GM19193 (cell line): ENCODE data around the gene ZEB1.

Experiments
- POLR2A ChIP-seq: IDR thresholded peaks from 4 replicates; pipeline ENCODE4 v1.6.1; 2011; ENCODE audit not compliant: insufficient read depth, insufficient read length; ENCODE audit errors: extremely low read depth

The ZEB1 gene

GRCh38 chr10:31345886-31346285 is 26.9 kb downstream of the ZEB1 start:
- no peak for TF ChIP-seq POLR2A

GRCh38 chr10:31346953-31347352 is 27.9 kb downstream of the ZEB1 start:
- TF ChIP-seq POLR2A, result no peak

GRCh38 chr10:31347705-31348104 is 28.7 kb downstream of the ZEB1 start:
- TF ChIP-seq POLR2A, result no peak

GRCh38 chr10:31350891-31351290 is 31.9 kb downstream of the ZEB1 start:
- no peak for TF ChIP-seq POLR2A

- no peak for TF ChIP-seq POLR2A
Observed at GRCh38 chr10:31352436-31353226, 33.6 kb downstream of the ZEB1 start.

GRCh38 chr10:31353574-31353973 is 34.6 kb downstream of the ZEB1 start:
- TF ChIP-seq POLR2A, result no peak

- TF ChIP-seq POLR2A, result no peak
Observed at GRCh38 chr10:31358688-31359330, 39.8 kb downstream of the ZEB1 start.

GRCh38 chr10:31359979-31360378 is 41.0 kb downstream of the ZEB1 start:
- no peak for TF ChIP-seq POLR2A

- no peak for TF ChIP-seq POLR2A
Observed at GRCh38 chr10:31362023-31362641, 43.1 kb downstream of the ZEB1 start.

GRCh38 chr10:31366703-31367102 is 47.7 kb downstream of the ZEB1 start:
- no peak for TF ChIP-seq POLR2A

- no peak for TF ChIP-seq POLR2A
Observed at GRCh38 chr10:31368724-31369123, 49.7 kb downstream of the ZEB1 start.

GRCh38 chr10:31372439-31372838 is 53.4 kb downstream of the ZEB1 start:
- no peak for TF ChIP-seq POLR2A

- no peak for TF ChIP-seq POLR2A
Observed at GRCh38 chr10:31374146-31374696, 55.2 kb downstream of the ZEB1 start.

- TF ChIP-seq POLR2A, result no peak
Observed at GRCh38 chr10:31381171-31381570, 62.2 kb downstream of the ZEB1 start.

- no peak for TF ChIP-seq POLR2A
Observed at GRCh38 chr10:31381766-31382316, 62.8 kb downstream of the ZEB1 start.

GRCh38 chr10:31383810-31384588 is 65.0 kb downstream of the ZEB1 start:
- peak; percentile 40 for TF ChIP-seq POLR2A

GRCh38 chr10:31384589-31384949 is 65.6 kb downstream of the ZEB1 start:
- TF ChIP-seq POLR2A, result no peak
